H9 (cell line): ENCODE measurements around the gene ADCY1. TPM values are rescaled to one million over a fixed set of nuclear protein-coding genes. Genes with fewer than 3 reads are reported as not detected.
A peak's percentile ranks its signal among the peaks of the same experiment; 100 is the strongest.

Experiments used
- DNase-seq: peaks from one replicate; pipeline ENCODE4 v3.0.0-alpha.2; 2017
- H2AFZ ChIP-seq: one replicate; pipeline ENCODE4 v1.6.1; 2013; ENCODE audit warnings: mild to moderate bottlenecking, low read length, control low read depth, moderate library complexity
- H2AK5ac ChIP-seq: 2 replicates; pipeline ENCODE4 v1.6.1; 2013; ENCODE audit warnings: low read length, control low read depth, mixed read lengths; ENCODE audit not compliant: insufficient read length
- H2BK120ac ChIP-seq: one replicate; pipeline ENCODE4 v1.6.1; 2013; ENCODE audit warnings: low read depth, mild to moderate bottlenecking, low read length, control low read depth, inconsistent platforms; ENCODE audit not compliant: poor library complexity, severe bottlenecking
- H2BK12ac ChIP-seq: 2 replicates; pipeline ENCODE4 v1.6.1; 2013; ENCODE audit warnings: low read length, control low read depth, mixed read lengths, low read depth; ENCODE audit not compliant: insufficient read length
- H2BK15ac ChIP-seq: 2 replicates; pipeline ENCODE4 v1.6.1; 2013; ENCODE audit warnings: low read depth, low read length, control low read depth
- H2BK20ac ChIP-seq: one replicate; pipeline ENCODE4 v1.6.1; 2013; ENCODE audit warnings: low read depth, mild to moderate bottlenecking, low read length, control low read depth, inconsistent platforms; ENCODE audit not compliant: poor library complexity, severe bottlenecking
- H2BK5ac ChIP-seq: 2 replicates; pipeline ENCODE4 v1.6.1; 2013; ENCODE audit warnings: low read length, control low read depth, mixed read lengths; ENCODE audit not compliant: insufficient read length
- H3K14ac ChIP-seq: 2 replicates; pipeline ENCODE4 v1.6.1; 2013; ENCODE audit warnings: low read length, control low read depth; ENCODE audit not compliant: insufficient read depth
- H3K18ac ChIP-seq: 2 replicates; pipeline ENCODE4 v1.6.1; 2013; ENCODE audit warnings: low read depth, mild to moderate bottlenecking, mixed read lengths, low read length, control low read depth; ENCODE audit not compliant: insufficient read length
- H3K23ac ChIP-seq: 2 replicates; pipeline ENCODE4 v1.6.1; 2013; ENCODE audit warnings: low read length, control low read depth, mixed read lengths, low read depth; ENCODE audit not compliant: insufficient read length
- H3K23me2 ChIP-seq: 2 replicates; pipeline ENCODE4 v1.6.1; 2013; ENCODE audit warnings: low read depth, mild to moderate bottlenecking, mixed read lengths, low read length, control low read depth; ENCODE audit not compliant: insufficient read length, poor library complexity, severe bottlenecking
- H3K27ac ChIP-seq: 2 replicates; pipeline ENCODE4 v1.5.1; 2013; ENCODE audit warnings: low read length, control low read depth, mixed read lengths, low read depth; ENCODE audit not compliant: insufficient read length
- H3K27me3 ChIP-seq: 2 replicates; pipeline ENCODE4 v1.6.1; 2013; ENCODE audit warnings: low read length, control low read depth, inconsistent platforms; ENCODE audit not compliant: insufficient read depth
- H3K4ac ChIP-seq: 2 replicates; pipeline ENCODE4 v1.6.1; 2013; ENCODE audit warnings: low read depth, mild to moderate bottlenecking, control low read depth, inconsistent platforms, low read length, moderate library complexity
- H3K4me1 ChIP-seq: 2 replicates; pipeline ENCODE4 v1.6.1; 2013; ENCODE audit warnings: low read length, control low read depth, inconsistent platforms; ENCODE audit not compliant: insufficient read depth
- H3K4me2 ChIP-seq: 2 replicates; pipeline ENCODE4 v1.6.1; 2013; ENCODE audit warnings: low read length, control low read depth, mixed read lengths; ENCODE audit not compliant: insufficient read length, insufficient read depth
- H3K56ac ChIP-seq: 2 replicates; pipeline ENCODE4 v1.6.1; 2013; ENCODE audit warnings: low read depth, mild to moderate bottlenecking, mixed read lengths, low read length, control low read depth; ENCODE audit not compliant: insufficient read length
- H3K79me1 ChIP-seq: 2 replicates; pipeline ENCODE4 v1.6.1; 2013; ENCODE audit warnings: low read depth, mild to moderate bottlenecking, moderate library complexity, low read length, control low read depth, inconsistent platforms; ENCODE audit not compliant: insufficient read depth, poor library complexity, severe bottlenecking
- H3K79me2 ChIP-seq: 2 replicates; pipeline ENCODE4 v1.6.1; 2013; ENCODE audit warnings: low read length, control low read depth, inconsistent platforms; ENCODE audit not compliant: insufficient read depth
- H3K9ac ChIP-seq: 2 replicates; pipeline ENCODE4 v1.6.1; 2013; ENCODE audit warnings: low read length, control low read depth, mixed read lengths; ENCODE audit not compliant: insufficient read length; ENCODE audit errors: extremely low read depth
- H3K9me3 ChIP-seq: one replicate; pipeline ENCODE4 v1.6.1; 2013; ENCODE audit warnings: low read depth, low read length, inconsistent platforms; ENCODE audit not compliant: control insufficient read depth
- H3T11ph ChIP-seq: one replicate; pipeline ENCODE4 v1.6.1; 2013; ENCODE audit warnings: mild to moderate bottlenecking, low read length, control low read depth, inconsistent platforms
- H4K20me1 ChIP-seq: one replicate; pipeline ENCODE4 v1.6.1; 2013; ENCODE audit not compliant: control insufficient read depth, insufficient read length, insufficient read depth
- H4K5ac ChIP-seq: 2 replicates; pipeline ENCODE4 v1.6.1; 2013; ENCODE audit warnings: low read depth, mild to moderate bottlenecking, mixed read lengths, low read length, control low read depth; ENCODE audit not compliant: insufficient read length
- H4K8ac ChIP-seq: replicated peaks from 2 replicates; pipeline ENCODE4 v1.6.1; 2013; ENCODE audit warnings: low read length, control low read depth, mixed read lengths, low read depth; ENCODE audit not compliant: insufficient read length
- H4K91ac ChIP-seq: 2 replicates; pipeline ENCODE4 v1.6.1; 2013; ENCODE audit warnings: low read depth, mild to moderate bottlenecking, moderate library complexity, mixed read lengths, low read length, control low read depth; ENCODE audit not compliant: insufficient read length
- H3K27ac Mint-ChIP-seq, 3 experiments: 2 replicates in 2 of 3; 3 replicates in 1 of 3; pipeline ENCODE4 v1.8.0; 2020 to 2021; ENCODE audit warnings: mixed read lengths in 3 of 3, mild to moderate bottlenecking in 1 of 3, moderate library complexity in 1 of 3
- H3K27me3 Mint-ChIP-seq: 2 replicates; pipeline ENCODE4 v1.8.0; 2021; ENCODE audit warnings: low read depth, mild to moderate bottlenecking, moderate library complexity, mixed read lengths
- H3K36me3 Mint-ChIP-seq, 3 experiments: 2 replicates in 2 of 3; 3 replicates in 1 of 3; pipeline ENCODE4 v1.8.0; 2020 to 2021; ENCODE audit warnings: low read depth in 3 of 3, mixed read lengths in 3 of 3; ENCODE audit not compliant: insufficient read depth in 1 of 3
- H3K4me1 Mint-ChIP-seq, 2 experiments: 2 replicates each; pipeline ENCODE4 v1.8.0; 2020; ENCODE audit warnings: mixed read lengths in 2 of 2
- H3K4me3 Mint-ChIP-seq, 2 experiments: 2 replicates in 1 of 2; 3 replicates in 1 of 2; pipeline ENCODE4 v1.8.0; 2020 to 2021; ENCODE audit warnings: mild to moderate bottlenecking in 2 of 2, mixed read lengths in 2 of 2, moderate library complexity in 1 of 2
- H3K9me3 Mint-ChIP-seq, 2 experiments: 2 replicates in 1 of 2; 3 replicates in 1 of 2; pipeline ENCODE4 v1.8.0; 2020; ENCODE audit warnings: mild to moderate bottlenecking in 2 of 2, mixed read lengths in 2 of 2, moderate library complexity in 1 of 2
- WGBS: extraction: QIAGEN DNeasy Blood & Tissue Kit; methylation state at CpG from one replicate; pipeline ENCODE4 v1.1.7; 2013; ENCODE audit warnings: missing lambda C conversion rate, low lambda C conversion rate, mixed read lengths; ENCODE audit not compliant: insufficient read length; ENCODE audit errors: extremely low coverage; 5-methylcytosine and 5-hydroxymethylcytosine counted together
- total RNA-seq: library from RNA; stranded (reverse); gene quantifications from 2 replicates; pipeline ENCODE4 v1.2.1, GENCODE V29; 2021
- TF ChIP-seq, protein P1 (sequence below): fragments of 200-600 bp; sonication (generic); conservative IDR thresholded peaks from 3 replicates; pipeline ENCODE4 v1.8.0; 2021; ENCODE audit warnings: antibody characterized with exemption, mild to moderate bottlenecking

ADCY1 gene
- total RNA-seq, 1 experiment from 2014 or later = 21.6 TPM

DNA sequence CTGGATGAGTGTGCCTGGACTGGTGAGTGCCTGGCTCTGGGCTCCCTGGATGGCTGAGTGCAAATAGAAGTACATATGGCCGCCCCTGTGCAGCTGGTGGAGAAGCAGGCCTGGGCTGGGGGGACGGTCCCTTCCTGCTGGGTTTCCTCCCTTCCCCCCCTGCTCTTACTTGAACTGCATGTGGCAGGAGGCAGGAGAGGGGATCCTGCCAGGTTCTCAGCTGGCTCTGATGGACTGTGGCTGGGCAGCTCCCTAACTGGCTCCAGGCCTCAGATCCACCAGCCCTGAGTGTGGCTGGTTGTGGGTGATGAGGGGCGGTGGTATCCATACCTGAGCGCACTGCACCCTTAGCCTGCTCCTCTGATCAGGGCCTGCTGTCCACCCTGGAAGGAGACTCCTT lies 26.9 kb downstream of the ADCY1 start:
- no peak overlapping the region for H3K23ac ChIP-seq
- no peak overlapping the region for H2AK5ac ChIP-seq
- peaks cover 5 to 8% (median 6%) of the 10 kb centered on the region in 3 experiments; a peak in 5 of 7 replicates for H3K36me3 Mint-ChIP-seq
- no CpG with 5 or more reads among the region's 4 CpGs for WGBS
- H3K27ac ChIP-seq = no peak overlapping the region
- no peaks in the 10 kb centered on the region for H3K4me1 ChIP-seq
- no peaks in the 10 kb centered on the region for H3K27me3 ChIP-seq
- no peak overlapping the region for H2BK15ac ChIP-seq
- no peak overlapping the region for H3K4me3 Mint-ChIP-seq
- no peak overlapping the region for H3T11ph ChIP-seq
- H3K79me1 ChIP-seq = no peaks in the 10 kb centered on the region
- no peak overlapping the region for H3K4me2 ChIP-seq
- H4K5ac ChIP-seq = no peak overlapping the region
- TF ChIP-seq, protein P1, sequence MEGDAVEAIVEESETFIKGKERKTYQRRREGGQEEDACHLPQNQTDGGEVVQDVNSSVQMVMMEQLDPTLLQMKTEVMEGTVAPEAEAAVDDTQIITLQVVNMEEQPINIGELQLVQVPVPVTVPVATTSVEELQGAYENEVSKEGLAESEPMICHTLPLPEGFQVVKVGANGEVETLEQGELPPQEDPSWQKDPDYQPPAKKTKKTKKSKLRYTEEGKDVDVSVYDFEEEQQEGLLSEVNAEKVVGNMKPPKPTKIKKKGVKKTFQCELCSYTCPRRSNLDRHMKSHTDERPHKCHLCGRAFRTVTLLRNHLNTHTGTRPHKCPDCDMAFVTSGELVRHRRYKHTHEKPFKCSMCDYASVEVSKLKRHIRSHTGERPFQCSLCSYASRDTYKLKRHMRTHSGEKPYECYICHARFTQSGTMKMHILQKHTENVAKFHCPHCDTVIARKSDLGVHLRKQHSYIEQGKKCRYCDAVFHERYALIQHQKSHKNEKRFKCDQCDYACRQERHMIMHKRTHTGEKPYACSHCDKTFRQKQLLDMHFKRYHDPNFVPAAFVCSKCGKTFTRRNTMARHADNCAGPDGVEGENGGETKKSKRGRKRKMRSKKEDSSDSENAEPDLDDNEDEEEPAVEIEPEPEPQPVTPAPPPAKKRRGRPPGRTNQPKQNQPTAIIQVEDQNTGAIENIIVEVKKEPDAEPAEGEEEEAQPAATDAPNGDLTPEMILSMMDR = no peak
- H3K14ac ChIP-seq = no peak overlapping the region
- H3K79me2 ChIP-seq = no peaks in the 10 kb centered on the region
- no peak overlapping the region for H2BK20ac ChIP-seq
- peaks cover 0 to 11% of the 10 kb centered on the region in 2 experiments; a peak in 4 of 5 replicates for H3K9me3 Mint-ChIP-seq
- no peak overlapping the region for H2BK120ac ChIP-seq
- peaks cover 20 to 21% of the 10 kb centered on the region in 2 experiments for H3K4me1 Mint-ChIP-seq
- no peaks in the 10 kb centered on the region for H3K23me2 ChIP-seq
- H4K91ac ChIP-seq = no peak overlapping the region
- no peak overlapping the region for H3K18ac ChIP-seq
- no peak overlapping the region for H2BK5ac ChIP-seq
- H3K27me3 Mint-ChIP-seq = no peaks in the 10 kb centered on the region; the same call in 1 of the 2 replicates
- H3K9ac ChIP-seq = no peak overlapping the region
- H3K27ac Mint-ChIP-seq = 0 out of 7 replicates have a peak overlapping the region, but pooled peaks of 1 of the 3 experiments have one; percentile 36
- H3K9me3 ChIP-seq = no peaks in the 10 kb centered on the region
- H4K20me1 ChIP-seq = no peaks in the 10 kb centered on the region
- no peak overlapping the region for H2BK12ac ChIP-seq
- no peak overlapping the region for H4K8ac ChIP-seq
- H3K4ac ChIP-seq = no peak overlapping the region
- DNase-seq = peak; percentile 25
- H3K56ac ChIP-seq = no peak overlapping the region
- H2AFZ ChIP-seq = no peak overlapping the region
